Measurements from ENCODE around the gene GUK1.

DNA sequence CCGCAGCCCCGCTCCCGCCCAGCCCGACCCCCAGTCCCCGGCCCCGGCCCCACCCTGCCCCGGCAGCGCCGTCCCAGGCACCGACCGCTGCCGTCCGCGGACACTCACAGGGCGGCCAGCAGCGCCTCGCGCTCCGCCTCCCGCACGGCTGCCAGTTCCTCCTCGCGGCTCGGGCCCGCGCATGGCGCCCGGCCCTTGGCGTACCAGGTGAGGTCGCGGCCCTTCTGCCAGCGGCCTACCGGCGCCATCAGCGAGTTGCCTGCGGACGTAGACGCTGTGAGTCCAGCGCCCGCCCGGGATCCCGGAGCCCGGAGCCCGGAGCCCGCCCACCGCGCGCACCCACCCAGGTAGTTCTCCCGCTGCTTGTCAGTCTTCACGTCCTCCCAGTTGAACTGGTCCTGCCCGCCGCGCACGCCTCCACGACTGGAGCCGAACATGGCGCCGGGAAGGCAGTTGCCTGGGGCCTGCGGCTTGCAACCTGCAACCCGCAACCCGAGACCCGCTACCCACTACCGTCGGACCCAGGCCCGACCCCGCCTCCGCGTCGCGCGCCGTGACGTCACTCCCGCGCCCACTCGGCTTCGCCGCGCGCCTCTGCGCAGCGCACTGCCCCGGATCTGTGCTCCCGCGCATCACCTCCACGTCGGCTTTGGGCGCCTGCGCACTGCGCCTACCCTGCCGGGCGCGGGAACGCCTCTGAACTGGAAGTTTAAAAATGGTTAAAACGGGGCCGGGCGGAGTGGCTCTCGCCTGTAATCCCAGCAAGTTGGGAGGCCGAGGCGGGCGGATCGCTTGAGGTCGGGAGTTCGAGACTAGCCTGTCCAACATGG is 37.1 kb upstream of the GUK1 start, which contains the start of gene C1orf35:
- TF ChIP-seq EZH2phosphoT487 (IDR thresholded peaks at IDR 0.05; ENCODE audit: borderline replicate concordance, low read length) (no peak), EZH2 (IDR thresholded peaks at IDR 0.05; ENCODE audit: low read length, unreplicated experiment) (no peak)
- TF ChIP-seq, protein P1, sequence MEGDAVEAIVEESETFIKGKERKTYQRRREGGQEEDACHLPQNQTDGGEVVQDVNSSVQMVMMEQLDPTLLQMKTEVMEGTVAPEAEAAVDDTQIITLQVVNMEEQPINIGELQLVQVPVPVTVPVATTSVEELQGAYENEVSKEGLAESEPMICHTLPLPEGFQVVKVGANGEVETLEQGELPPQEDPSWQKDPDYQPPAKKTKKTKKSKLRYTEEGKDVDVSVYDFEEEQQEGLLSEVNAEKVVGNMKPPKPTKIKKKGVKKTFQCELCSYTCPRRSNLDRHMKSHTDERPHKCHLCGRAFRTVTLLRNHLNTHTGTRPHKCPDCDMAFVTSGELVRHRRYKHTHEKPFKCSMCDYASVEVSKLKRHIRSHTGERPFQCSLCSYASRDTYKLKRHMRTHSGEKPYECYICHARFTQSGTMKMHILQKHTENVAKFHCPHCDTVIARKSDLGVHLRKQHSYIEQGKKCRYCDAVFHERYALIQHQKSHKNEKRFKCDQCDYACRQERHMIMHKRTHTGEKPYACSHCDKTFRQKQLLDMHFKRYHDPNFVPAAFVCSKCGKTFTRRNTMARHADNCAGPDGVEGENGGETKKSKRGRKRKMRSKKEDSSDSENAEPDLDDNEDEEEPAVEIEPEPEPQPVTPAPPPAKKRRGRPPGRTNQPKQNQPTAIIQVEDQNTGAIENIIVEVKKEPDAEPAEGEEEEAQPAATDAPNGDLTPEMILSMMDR (conservative IDR thresholded peaks at IDR 0.05; ENCODE audit: low read depth, low read length): no peak

All from PC-3 (cell line).